HepG2 (cell line): ENCODE data around the gene PISD. TPM values are rescaled to one million over a fixed set of nuclear protein-coding genes. Genes with fewer than 3 reads are reported as not detected.

Source experiments
- BHLHE40 ChIP-seq: IDR thresholded peaks from 2 replicates; pipeline ENCODE4 v1.6.1; 2011; ENCODE audit warnings: low read length, improper control_type of control experiment
- FOXC1 ChIP-seq: sonication (generic); formaldehyde crosslinking; IDR thresholded peaks from 2 replicates; pipeline ENCODE4 v1.8.0; 2022; ENCODE audit warnings: mild to moderate bottlenecking, missing genetic modification reagents, borderline replicate concordance
- GABPA ChIP-seq, 2 experiments: IDR thresholded peaks; 2 replicates each; pipeline ENCODE4 v1.6.1; 2011 to 2016; ENCODE audit warnings: low read depth in 2 of 2, low read length in 1 of 2, missing biosample characterization in 1 of 2, missing genetic modification characterization in 1 of 2
- GATAD1 ChIP-seq: IDR thresholded peaks from 2 replicates; pipeline ENCODE4 v1.6.1; 2016; ENCODE audit warnings: missing genetic modification reagents, missing compliant biosample characterization
- KMT2A ChIP-seq: sonication (generic); formaldehyde crosslinking; IDR thresholded peaks from 2 replicates; pipeline ENCODE4 v1.4.0; 2020; ENCODE audit warnings: missing genetic modification reagents
- NFE2L1 ChIP-seq: sonication (generic); formaldehyde crosslinking; IDR thresholded peaks from 2 replicates; pipeline ENCODE4 v1.4.0; 2020; ENCODE audit warnings: missing genetic modification reagents, mild to moderate bottlenecking, borderline replicate concordance
- PHB2 ChIP-seq: fragments of 450-650 bp; IDR thresholded peaks from 2 replicates; pipeline ENCODE4 v1.6.1; 2018; ENCODE audit not compliant: partially characterized antibody
- PPARG ChIP-seq: conservative IDR thresholded peaks from 2 replicates; pipeline ENCODE4 v1.6.1; 2016; ENCODE audit warnings: missing biosample characterization, missing genetic modification reagents
- RXRB ChIP-seq: IDR thresholded peaks from 2 replicates; pipeline ENCODE4 v1.6.1; 2016; ENCODE audit warnings: borderline replicate concordance, missing genetic modification reagents, missing compliant biosample characterization
- SALL1 ChIP-seq: sonication (generic); formaldehyde crosslinking; IDR thresholded peaks from 2 replicates; pipeline ENCODE4 v1.8.0; 2022; ENCODE audit warnings: mild to moderate bottlenecking, missing genetic modification reagents
- SMARCC2 ChIP-seq: fragments of 450-650 bp; IDR thresholded peaks from 2 replicates; pipeline ENCODE4 v1.6.1; 2017; ENCODE audit warnings: antibody characterized with exemption, mild to moderate bottlenecking
- ZIK1 ChIP-seq: sonication (generic); formaldehyde crosslinking; IDR thresholded peaks from 2 replicates; pipeline ENCODE4 v1.5.0; 2020; ENCODE audit warnings: mild to moderate bottlenecking, low read depth, missing genetic modification reagents, borderline replicate concordance
- ZNF10 ChIP-seq: sonication (generic); formaldehyde crosslinking; IDR thresholded peaks from 2 replicates; pipeline ENCODE4 v1.4.0; 2020; ENCODE audit warnings: mild to moderate bottlenecking, low read depth, missing genetic modification reagents, borderline replicate concordance
- ZNF563 ChIP-seq: sonication (generic); formaldehyde crosslinking; IDR thresholded peaks from 2 replicates; pipeline ENCODE4 v1.8.0; 2022; ENCODE audit warnings: mild to moderate bottlenecking, moderate library complexity, missing genetic modification reagents
- ZNF598 ChIP-seq: sonication (generic); formaldehyde crosslinking; IDR thresholded peaks from 2 replicates; pipeline ENCODE4 v1.5.1; 2020; ENCODE audit warnings: mild to moderate bottlenecking, missing genetic modification reagents, borderline replicate concordance
- ZNF614 ChIP-seq: IDR thresholded peaks from 2 replicates; pipeline ENCODE4 v1.6.1; 2018; ENCODE audit warnings: missing biosample characterization, missing genetic modification reagents, inconsistent platforms, borderline replicate concordance
- ZNF703 ChIP-seq: sonication (generic); formaldehyde crosslinking; IDR thresholded peaks from 2 replicates; pipeline ENCODE4 v1.5.1; 2020; ENCODE audit warnings: missing genetic modification reagents, mild to moderate bottlenecking, moderate library complexity, borderline replicate concordance
- ZNF749 ChIP-seq: sonication (generic); formaldehyde crosslinking; IDR thresholded peaks from 2 replicates; pipeline ENCODE4 v1.8.0; 2022; ENCODE audit warnings: mild to moderate bottlenecking, missing genetic modification reagents, moderate library complexity, borderline replicate concordance
- ZSCAN31 ChIP-seq: sonication (generic); formaldehyde crosslinking; IDR thresholded peaks from 2 replicates; pipeline ENCODE4 v1.5.0; 2020; ENCODE audit warnings: low read depth, mild to moderate bottlenecking, missing genetic modification reagents
- polyA plus RNA-seq, 8 experiments: library from polyadenylated mRNA; depleted of rRNA in 3 of 8; stranded (reverse) in 7 of 8; unstranded in 1 of 8; fragments of >200 nt; fragmentation: Illumina TruSeq in 4 of 8; extraction: Trizol in 4 of 8; gene quantifications; 2 replicates each; pipeline versions ENCODE4 v1.2.1 to v1.2.3, GENCODE V29; 2011 to 2016; ENCODE audit warnings: low read depth in 4 of 8, missing spikeins in 1 of 8, mixed read lengths in 1 of 8; ENCODE audit not compliant: insufficient read depth in 1 of 8
- total RNA-seq, 5 experiments: library from RNA; depleted of rRNA; stranded (reverse); fragments of >200 nt; fragmentation: Illumina TruSeq; extraction: Trizol; gene quantifications; 2 replicates each; pipeline ENCODE4 v1.2.3, GENCODE V29; 2016; ENCODE audit warnings: low read depth in 1 of 5
- TF ChIP-seq, protein P1 (sequence below): sonication (generic); formaldehyde crosslinking; IDR thresholded peaks from 2 replicates; pipeline ENCODE4 v1.5.1; 2020; ENCODE audit warnings: mild to moderate bottlenecking, moderate library complexity, missing genetic modification reagents
- TF ChIP-seq, protein P2 (sequence below): sonication (generic); formaldehyde crosslinking; IDR thresholded peaks from 2 replicates; pipeline ENCODE4 v1.4.0; 2020; ENCODE audit warnings: mild to moderate bottlenecking, missing genetic modification reagents
- TF ChIP-seq, protein P3 (sequence below): sonication (generic); formaldehyde crosslinking; IDR thresholded peaks from 2 replicates; pipeline ENCODE4 v1.4.0; 2020; ENCODE audit warnings: mild to moderate bottlenecking, missing genetic modification reagents
- TF ChIP-seq, protein P4 (sequence below): sonication (generic); formaldehyde crosslinking; IDR thresholded peaks from 2 replicates; pipeline ENCODE4 v1.8.0; 2022; ENCODE audit warnings: missing genetic modification reagents, mild to moderate bottlenecking, inconsistent platforms, borderline replicate concordance
- TF ChIP-seq, protein P5 (sequence below): sonication (generic); formaldehyde crosslinking; IDR thresholded peaks from 2 replicates; pipeline ENCODE4 v1.4.0; 2020; ENCODE audit warnings: missing genetic modification reagents

PISD gene
- total and polyA plus RNA-seq, 2 of the 13 experiments (the other 11 are each of a cell fraction or from before 2014, with no cell fraction given), result 30.1 to 47.7 TPM

DNA sequence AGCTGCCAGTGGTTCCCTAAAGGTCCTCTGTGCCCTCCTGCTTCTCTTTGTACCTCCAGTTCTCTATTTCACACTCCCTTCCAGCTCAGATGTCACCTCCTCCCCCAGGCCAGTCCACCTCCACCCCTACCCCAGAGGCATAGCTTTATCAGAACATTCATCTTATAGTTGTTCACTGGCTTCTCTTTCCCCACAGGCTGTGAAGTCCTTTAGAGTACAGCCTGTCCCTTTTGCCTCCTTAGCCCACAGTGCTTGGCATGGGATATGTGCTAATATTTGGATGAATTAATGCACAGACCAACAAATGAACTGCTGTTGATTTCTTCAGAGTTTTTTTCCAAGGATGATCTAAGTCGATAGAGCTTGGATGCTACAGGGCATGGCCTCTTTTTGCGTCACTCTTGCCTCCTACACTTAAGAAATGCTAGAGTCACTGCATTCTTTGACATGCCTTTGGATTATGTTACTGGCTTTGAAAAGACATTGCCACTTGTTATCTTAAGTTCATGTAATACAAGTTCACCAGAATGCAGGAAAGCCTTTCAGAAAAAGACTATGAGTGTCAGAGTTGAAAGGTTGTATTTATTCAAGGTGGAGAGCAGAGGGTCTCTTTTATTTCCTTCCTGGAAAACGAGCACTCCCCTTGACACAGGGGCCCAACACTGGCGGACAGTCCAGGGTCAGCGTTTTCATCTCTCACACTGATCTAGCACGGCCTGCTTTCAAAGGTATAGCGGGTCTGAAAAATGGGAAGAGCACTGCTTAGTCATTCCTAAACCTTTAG, 75.7 kb downstream of the PISD start (continued):
- no peak for TF ChIP-seq ZIK1 (CRISPR knock-in tag)
- peak; percentile 95 for TF ChIP-seq PPARG
- TF ChIP-seq NFE2L1 (CRISPR knock-in tag), result no peak
- TF ChIP-seq, protein P1, sequence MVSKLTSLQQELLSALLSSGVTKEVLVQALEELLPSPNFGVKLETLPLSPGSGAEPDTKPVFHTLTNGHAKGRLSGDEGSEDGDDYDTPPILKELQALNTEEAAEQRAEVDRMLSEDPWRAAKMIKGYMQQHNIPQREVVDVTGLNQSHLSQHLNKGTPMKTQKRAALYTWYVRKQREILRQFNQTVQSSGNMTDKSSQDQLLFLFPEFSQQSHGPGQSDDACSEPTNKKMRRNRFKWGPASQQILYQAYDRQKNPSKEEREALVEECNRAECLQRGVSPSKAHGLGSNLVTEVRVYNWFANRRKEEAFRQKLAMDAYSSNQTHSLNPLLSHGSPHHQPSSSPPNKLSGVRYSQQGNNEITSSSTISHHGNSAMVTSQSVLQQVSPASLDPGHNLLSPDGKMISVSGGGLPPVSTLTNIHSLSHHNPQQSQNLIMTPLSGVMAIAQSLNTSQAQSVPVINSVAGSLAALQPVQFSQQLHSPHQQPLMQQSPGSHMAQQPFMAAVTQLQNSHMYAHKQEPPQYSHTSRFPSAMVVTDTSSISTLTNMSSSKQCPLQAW (CRISPR knock-in tag), result peak; percentile 55; the same call in 1 of the 2 replicates
- peak; percentile 95 for TF ChIP-seq RXRB (CRISPR knock-in tag)
- no peak for TF ChIP-seq FOXC1 (CRISPR knock-in tag)
- no peak for TF ChIP-seq ZSCAN31 (CRISPR knock-in tag)
- TF ChIP-seq ZNF563 (CRISPR knock-in tag), result no peak
- TF ChIP-seq PHB2, result no peak
- no peak for TF ChIP-seq ZNF703 (CRISPR knock-in tag)
- TF ChIP-seq, protein P2, sequence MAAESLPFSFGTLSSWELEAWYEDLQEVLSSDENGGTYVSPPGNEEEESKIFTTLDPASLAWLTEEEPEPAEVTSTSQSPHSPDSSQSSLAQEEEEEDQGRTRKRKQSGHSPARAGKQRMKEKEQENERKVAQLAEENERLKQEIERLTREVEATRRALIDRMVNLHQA, result no peak
- TF ChIP-seq GABPA (IDR thresholded peaks at IDR 0.05; ENCODE audit: low read depth, low read length), result no peak
- TF ChIP-seq GABPA (CRISPR knock-in tag; IDR thresholded peaks at IDR 0.05; ENCODE audit: low read depth), result 0 out of 2 replicates have a peak, but pooled peaks have one; percentile 31
- peak; percentile 69; the same call in 1 of the 2 replicates for TF ChIP-seq ZNF614 (CRISPR knock-in tag)
- no peak for TF ChIP-seq BHLHE40
- TF ChIP-seq KMT2A, result 0 out of 2 replicates have a peak, but pooled peaks have one; percentile 27
- no peak for TF ChIP-seq ZNF10 (CRISPR knock-in tag)
- TF ChIP-seq, protein P3, sequence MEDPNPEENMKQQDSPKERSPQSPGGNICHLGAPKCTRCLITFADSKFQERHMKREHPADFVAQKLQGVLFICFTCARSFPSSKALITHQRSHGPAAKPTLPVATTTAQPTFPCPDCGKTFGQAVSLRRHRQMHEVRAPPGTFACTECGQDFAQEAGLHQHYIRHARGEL (CRISPR knock-in tag), result no peak
- no peak for TF ChIP-seq ZNF749 (CRISPR knock-in tag)
- TF ChIP-seq GATAD1, result 0 out of 2 replicates have a peak, but pooled peaks have one; percentile 34
- TF ChIP-seq SMARCC2, result no peak
- TF ChIP-seq SALL1 (CRISPR knock-in tag), result peak; percentile 88
- TF ChIP-seq ZNF598, result no peak
- TF ChIP-seq, protein P4, sequence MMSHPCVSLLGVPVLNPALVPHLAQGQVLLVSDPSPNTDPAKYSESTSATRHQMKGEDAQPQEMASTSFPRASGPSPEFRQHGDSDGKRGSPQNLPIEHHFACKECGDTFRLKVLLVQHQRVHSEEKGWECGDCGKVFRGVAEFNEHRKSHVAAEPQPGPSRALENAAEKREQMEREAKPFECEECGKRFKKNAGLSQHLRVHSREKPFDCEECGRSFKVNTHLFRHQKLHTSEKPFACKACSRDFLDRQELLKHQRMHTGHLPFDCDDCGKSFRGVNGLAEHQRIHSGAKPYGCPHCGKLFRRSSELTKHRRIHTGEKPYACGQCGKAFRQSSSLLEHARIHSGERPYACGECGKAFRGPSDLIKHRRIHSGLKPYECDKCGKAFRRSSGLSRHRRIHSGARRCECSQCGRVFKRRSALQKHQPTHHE, result no peak
- TF ChIP-seq, protein P5, sequence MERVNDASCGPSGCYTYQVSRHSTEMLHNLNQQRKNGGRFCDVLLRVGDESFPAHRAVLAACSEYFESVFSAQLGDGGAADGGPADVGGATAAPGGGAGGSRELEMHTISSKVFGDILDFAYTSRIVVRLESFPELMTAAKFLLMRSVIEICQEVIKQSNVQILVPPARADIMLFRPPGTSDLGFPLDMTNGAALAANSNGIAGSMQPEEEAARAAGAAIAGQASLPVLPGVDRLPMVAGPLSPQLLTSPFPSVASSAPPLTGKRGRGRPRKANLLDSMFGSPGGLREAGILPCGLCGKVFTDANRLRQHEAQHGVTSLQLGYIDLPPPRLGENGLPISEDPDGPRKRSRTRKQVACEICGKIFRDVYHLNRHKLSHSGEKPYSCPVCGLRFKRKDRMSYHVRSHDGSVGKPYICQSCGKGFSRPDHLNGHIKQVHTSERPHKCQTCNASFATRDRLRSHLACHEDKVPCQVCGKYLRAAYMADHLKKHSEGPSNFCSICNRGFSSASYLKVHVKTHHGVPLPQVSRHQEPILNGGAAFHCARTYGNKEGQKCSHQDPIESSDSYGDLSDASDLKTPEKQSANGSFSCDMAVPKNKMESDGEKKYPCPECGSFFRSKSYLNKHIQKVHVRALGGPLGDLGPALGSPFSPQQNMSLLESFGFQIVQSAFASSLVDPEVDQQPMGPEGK (CRISPR knock-in tag), result peak; percentile 78
